HepG2 (cell line): Measurements from ENCODE around the gene EIF4G2. TPM values are rescaled to one million over a fixed set of nuclear protein-coding genes. Genes with fewer than 3 reads are reported as not detected.
A peak's percentile ranks its signal among the peaks of the same experiment; 100 is the strongest.

Experiments
- ARNT ChIP-seq: fragments of 450-650 bp; IDR thresholded peaks from 2 replicates; pipeline ENCODE4 v1.6.1; 2017
- GABPB1 ChIP-seq: IDR thresholded peaks from 2 replicates; pipeline ENCODE4 v1.6.1; 2016; ENCODE audit warnings: mild to moderate bottlenecking, missing genetic modification reagents, moderate library complexity, missing compliant biosample characterization
- GTF3A ChIP-seq: sonication (generic); formaldehyde crosslinking; conservative IDR thresholded peaks from 2 replicates; pipeline ENCODE4 v1.4.0; 2020; ENCODE audit warnings: mild to moderate bottlenecking, missing genetic modification reagents
- HMG20A ChIP-seq: IDR thresholded peaks from 2 replicates; pipeline ENCODE4 v1.6.1; 2016; ENCODE audit warnings: borderline replicate concordance
- HOXD1 ChIP-seq: sonication (generic); formaldehyde crosslinking; IDR thresholded peaks from 2 replicates; pipeline ENCODE4 v1.5.0; 2020; ENCODE audit warnings: missing genetic modification reagents
- IKZF4 ChIP-seq: sonication (generic); formaldehyde crosslinking; IDR thresholded peaks from 2 replicates; pipeline ENCODE4 v1.5.1; 2020; ENCODE audit warnings: borderline replicate concordance, mild to moderate bottlenecking, low read depth, missing genetic modification reagents; ENCODE audit errors: not compliant biosample characterization
- MAFF ChIP-seq: IDR thresholded peaks from 2 replicates; pipeline ENCODE4 v1.6.1; 2011; ENCODE audit warnings: low read depth, low read length, improper control_type of control experiment
- NFE2L1 ChIP-seq: sonication (generic); formaldehyde crosslinking; IDR thresholded peaks from 2 replicates; pipeline ENCODE4 v1.4.0; 2020; ENCODE audit warnings: missing genetic modification reagents, mild to moderate bottlenecking, borderline replicate concordance
- NFE2L2 ChIP-seq: fragments of 150-350 bp; IDR thresholded peaks from 2 replicates; pipeline ENCODE4 v1.6.1; 2014; ENCODE audit warnings: low read length
- SIN3A ChIP-seq: IDR thresholded peaks from 2 replicates; pipeline ENCODE4 v1.6.1; 2011; ENCODE audit warnings: low read depth, mild to moderate bottlenecking, control low read depth, low read length, borderline replicate concordance
- SNAPC2 ChIP-seq: sonication (generic); formaldehyde crosslinking; IDR thresholded peaks from 2 replicates; pipeline ENCODE4 v1.8.1; 2022; ENCODE audit warnings: mild to moderate bottlenecking, missing genetic modification reagents
- XRCC5 ChIP-seq: fragments of 200-400 bp; formaldehyde crosslinking; optimal IDR thresholded peaks from 2 replicates; pipeline ENCODE3; 2017; ENCODE audit warnings: mild to moderate bottlenecking, low read length
- ZNF230 ChIP-seq: sonication (generic); formaldehyde crosslinking; IDR thresholded peaks from 2 replicates; pipeline ENCODE4 v1.4.0; 2020; ENCODE audit warnings: mild to moderate bottlenecking, missing genetic modification reagents
- ZNF484 ChIP-seq: sonication (generic); formaldehyde crosslinking; IDR thresholded peaks from 2 replicates; pipeline ENCODE4 v1.5.1; 2020; ENCODE audit warnings: mild to moderate bottlenecking, low read depth, missing genetic modification reagents, borderline replicate concordance
- ZNF720 ChIP-seq: sonication (generic); formaldehyde crosslinking; IDR thresholded peaks from 2 replicates; pipeline ENCODE4 v1.4.0; 2020; ENCODE audit warnings: missing genetic modification reagents
- ZNF790 ChIP-seq: sonication (generic); formaldehyde crosslinking; IDR thresholded peaks from 2 replicates; pipeline ENCODE4 v1.8.0; 2022; ENCODE audit warnings: missing genetic modification reagents, mild to moderate bottlenecking, borderline replicate concordance
- ZSCAN20 ChIP-seq: sonication (generic); formaldehyde crosslinking; IDR thresholded peaks from 2 replicates; pipeline ENCODE4 v1.4.0; 2020; ENCODE audit warnings: missing genetic modification reagents, mild to moderate bottlenecking, borderline replicate concordance
- polyA plus RNA-seq, 8 experiments: library from polyadenylated mRNA; depleted of rRNA in 3 of 8; stranded (reverse) in 7 of 8; unstranded in 1 of 8; fragments of >200 nt; fragmentation: Illumina TruSeq in 4 of 8; extraction: Trizol in 4 of 8; gene quantifications; 2 replicates each; pipeline versions ENCODE4 v1.2.1 to v1.2.3, GENCODE V29; 2011 to 2016; ENCODE audit warnings: low read depth in 4 of 8, missing spikeins in 1 of 8, mixed read lengths in 1 of 8; ENCODE audit not compliant: insufficient read depth in 1 of 8
- total RNA-seq, 5 experiments: library from RNA; depleted of rRNA; stranded (reverse); fragments of >200 nt; fragmentation: Illumina TruSeq; extraction: Trizol; gene quantifications; 2 replicates each; pipeline ENCODE4 v1.2.3, GENCODE V29; 2016; ENCODE audit warnings: low read depth in 1 of 5
- TF ChIP-seq, protein P1 (sequence below): sonication (generic); formaldehyde crosslinking; IDR thresholded peaks from 2 replicates; pipeline ENCODE4 v1.5.1; 2020; ENCODE audit warnings: missing genetic modification reagents, mild to moderate bottlenecking, borderline replicate concordance
- TF ChIP-seq, protein P2 (sequence below), 2 experiments: sonication (generic) in 1 of 2; formaldehyde crosslinking in 1 of 2; IDR thresholded peaks; 2 replicates each; pipeline versions ENCODE4 v1.6.1 to v1.9.0; 2014 to 2022; ENCODE audit warnings: antibody characterized with exemption in 1 of 2, borderline replicate concordance in 1 of 2, inconsistent platforms in 1 of 2, low read depth in 1 of 2, missing genetic modification reagents in 1 of 2
- TF ChIP-seq, protein P3 (sequence below): IDR thresholded peaks from 2 replicates; pipeline ENCODE4 v1.6.1; 2016; ENCODE audit warnings: missing genetic modification reagents, missing compliant biosample characterization
- TF ChIP-seq, protein P4 (sequence below): sonication (generic); formaldehyde crosslinking; IDR thresholded peaks from 2 replicates; pipeline ENCODE4 v1.5.0; 2020; ENCODE audit warnings: missing genetic modification reagents

Gene EIF4G2
- total and polyA plus RNA-seq, 2 of the 13 experiments (the other 11 are each of a cell fraction or from before 2014, with no cell fraction given) = 362 to 546 TPM

DNA sequence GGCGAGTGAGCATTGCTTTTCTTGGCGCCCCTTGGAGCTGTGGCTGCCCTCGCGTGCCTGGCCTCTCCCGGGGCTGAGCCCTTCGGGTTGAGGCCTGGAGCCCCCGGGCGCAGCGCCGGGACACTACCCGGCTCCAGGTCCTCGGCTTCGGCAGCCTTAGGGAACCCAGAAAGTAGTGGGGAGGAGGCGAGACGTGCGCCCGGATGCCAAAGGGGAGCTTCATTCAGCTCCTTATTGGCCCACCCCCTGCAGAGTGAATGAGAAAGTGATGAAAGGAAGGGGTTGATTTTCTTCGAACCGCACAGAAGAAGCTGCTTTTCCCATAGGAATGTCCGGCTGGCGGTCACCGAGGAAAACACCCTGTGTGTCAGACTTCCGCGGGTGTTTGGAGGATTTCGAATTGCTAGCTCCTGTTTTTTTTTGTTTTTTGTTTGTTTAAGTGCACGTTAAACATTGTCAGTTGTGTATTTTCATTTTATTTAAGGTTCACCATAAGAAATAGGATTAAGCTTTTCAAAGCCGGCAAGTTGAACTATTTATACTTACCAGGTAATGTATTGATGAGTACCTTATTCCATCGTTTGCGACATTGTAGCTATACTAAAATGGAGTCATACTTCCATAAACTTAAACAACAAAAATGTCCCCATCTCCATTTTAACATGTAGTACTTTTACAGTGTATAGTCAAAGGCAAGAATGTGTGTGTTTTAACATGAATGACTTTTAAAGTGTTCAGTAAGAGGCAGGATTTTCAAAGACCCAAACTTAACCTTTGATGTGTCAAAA, 841 bp upstream of the EIF4G2 start (continued):
- TF ChIP-seq, protein P1, sequence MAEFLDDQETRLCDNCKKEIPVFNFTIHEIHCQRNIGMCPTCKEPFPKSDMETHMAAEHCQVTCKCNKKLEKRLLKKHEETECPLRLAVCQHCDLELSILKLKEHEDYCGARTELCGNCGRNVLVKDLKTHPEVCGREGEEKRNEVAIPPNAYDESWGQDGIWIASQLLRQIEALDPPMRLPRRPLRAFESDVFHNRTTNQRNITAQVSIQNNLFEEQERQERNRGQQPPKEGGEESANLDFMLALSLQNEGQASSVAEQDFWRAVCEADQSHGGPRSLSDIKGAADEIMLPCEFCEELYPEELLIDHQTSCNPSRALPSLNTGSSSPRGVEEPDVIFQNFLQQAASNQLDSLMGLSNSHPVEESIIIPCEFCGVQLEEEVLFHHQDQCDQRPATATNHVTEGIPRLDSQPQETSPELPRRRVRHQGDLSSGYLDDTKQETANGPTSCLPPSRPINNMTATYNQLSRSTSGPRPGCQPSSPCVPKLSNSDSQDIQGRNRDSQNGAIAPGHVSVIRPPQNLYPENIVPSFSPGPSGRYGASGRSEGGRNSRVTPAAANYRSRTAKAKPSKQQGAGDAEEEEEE (CRISPR knock-in tag) = no peak
- TF ChIP-seq, protein P2, sequence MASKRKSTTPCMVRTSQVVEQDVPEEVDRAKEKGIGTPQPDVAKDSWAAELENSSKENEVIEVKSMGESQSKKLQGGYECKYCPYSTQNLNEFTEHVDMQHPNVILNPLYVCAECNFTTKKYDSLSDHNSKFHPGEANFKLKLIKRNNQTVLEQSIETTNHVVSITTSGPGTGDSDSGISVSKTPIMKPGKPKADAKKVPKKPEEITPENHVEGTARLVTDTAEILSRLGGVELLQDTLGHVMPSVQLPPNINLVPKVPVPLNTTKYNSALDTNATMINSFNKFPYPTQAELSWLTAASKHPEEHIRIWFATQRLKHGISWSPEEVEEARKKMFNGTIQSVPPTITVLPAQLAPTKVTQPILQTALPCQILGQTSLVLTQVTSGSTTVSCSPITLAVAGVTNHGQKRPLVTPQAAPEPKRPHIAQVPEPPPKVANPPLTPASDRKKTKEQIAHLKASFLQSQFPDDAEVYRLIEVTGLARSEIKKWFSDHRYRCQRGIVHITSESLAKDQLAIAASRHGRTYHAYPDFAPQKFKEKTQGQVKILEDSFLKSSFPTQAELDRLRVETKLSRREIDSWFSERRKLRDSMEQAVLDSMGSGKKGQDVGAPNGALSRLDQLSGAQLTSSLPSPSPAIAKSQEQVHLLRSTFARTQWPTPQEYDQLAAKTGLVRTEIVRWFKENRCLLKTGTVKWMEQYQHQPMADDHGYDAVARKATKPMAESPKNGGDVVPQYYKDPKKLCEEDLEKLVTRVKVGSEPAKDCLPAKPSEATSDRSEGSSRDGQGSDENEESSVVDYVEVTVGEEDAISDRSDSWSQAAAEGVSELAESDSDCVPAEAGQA (IDR thresholded peaks at IDR 0.05; ENCODE audit: low read depth) = 0 out of 2 replicates have a peak, but pooled peaks have one; percentile 3
- TF ChIP-seq, protein P2 (CRISPR knock-in tag; IDR thresholded peaks at IDR 0.05; ENCODE audit: borderline replicate concordance) = no peak; the same call in 1 of the 2 replicates
- no peak for TF ChIP-seq ZNF484 (CRISPR knock-in tag)
- TF ChIP-seq, protein P3, sequence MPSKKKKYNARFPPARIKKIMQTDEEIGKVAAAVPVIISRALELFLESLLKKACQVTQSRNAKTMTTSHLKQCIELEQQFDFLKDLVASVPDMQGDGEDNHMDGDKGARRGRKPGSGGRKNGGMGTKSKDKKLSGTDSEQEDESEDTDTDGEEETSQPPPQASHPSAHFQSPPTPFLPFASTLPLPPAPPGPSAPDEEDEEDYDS = no peak
- no peak for TF ChIP-seq IKZF4 (CRISPR knock-in tag)
- TF ChIP-seq XRCC5 = no peak
- peak; percentile 28; the same call in 1 of the 2 replicates for TF ChIP-seq GABPB1 (CRISPR knock-in tag)
- no peak for TF ChIP-seq NFE2L2
- no peak for TF ChIP-seq GTF3A
- no peak for TF ChIP-seq ZNF720 (CRISPR knock-in tag)
- TF ChIP-seq, protein P4, sequence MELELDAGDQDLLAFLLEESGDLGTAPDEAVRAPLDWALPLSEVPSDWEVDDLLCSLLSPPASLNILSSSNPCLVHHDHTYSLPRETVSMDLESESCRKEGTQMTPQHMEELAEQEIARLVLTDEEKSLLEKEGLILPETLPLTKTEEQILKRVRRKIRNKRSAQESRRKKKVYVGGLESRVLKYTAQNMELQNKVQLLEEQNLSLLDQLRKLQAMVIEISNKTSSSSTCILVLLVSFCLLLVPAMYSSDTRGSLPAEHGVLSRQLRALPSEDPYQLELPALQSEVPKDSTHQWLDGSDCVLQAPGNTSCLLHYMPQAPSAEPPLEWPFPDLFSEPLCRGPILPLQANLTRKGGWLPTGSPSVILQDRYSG (CRISPR knock-in tag) = no peak
- TF ChIP-seq ZNF790 (CRISPR knock-in tag) = no peak
- TF ChIP-seq MAFF = no peak
- TF ChIP-seq SNAPC2 = no peak
- TF ChIP-seq SIN3A = no peak
- TF ChIP-seq ARNT = no peak
- TF ChIP-seq HOXD1 = no peak
- TF ChIP-seq NFE2L1 (CRISPR knock-in tag) = no peak
- TF ChIP-seq HMG20A (CRISPR knock-in tag) = no peak
- TF ChIP-seq ZSCAN20 = no peak
- peak; percentile 23; the same call in 1 of the 2 replicates for TF ChIP-seq ZNF230 (CRISPR knock-in tag)
